Renal pelvis (tissue), 4 donors: Measurements from ENCODE around the gene PPP1CA. TPM values are rescaled to one million over a fixed set of nuclear protein-coding genes. Genes with fewer than 3 reads are reported as not detected.
"Not testable (repeated sequence)": the region's sequence is repeated elsewhere in the genome, so short reads cannot be mapped to it uniquely, and the experiment has no call there.

Source experiments
- DNase-seq: peaks from one replicate; pipeline ENCODE4 v3.0.0-alpha.2; 2013
- polyA plus RNA-seq, 3 donors: library from polyadenylated mRNA; unstranded; fragments of 120-200 nt; gene quantifications; one replicate each; pipeline ENCODE4 v1.2.1, GENCODE V29; 2013; ENCODE audit not compliant: insufficient read length in 3 of 3

The PPP1CA gene
- polyA plus RNA-seq, 3 donors: 161 to 179 (median 176) TPM

GRCh38 chr11:67407688-67408163 is 6.1 kb upstream of the PPP1CA start:
- DNase-seq: no peak

- no peak for DNase-seq
Measured at GRCh38 chr11:67406969-67407687, 5.5 kb upstream of the PPP1CA start.

- no peak for DNase-seq
Measured at GRCh38 chr11:67406420-67406968, 4.8 kb upstream of the PPP1CA start.

- DNase-seq: no peak
Measured at GRCh38 chr11:67405688-67406339, 4.2 kb upstream of the PPP1CA start.

- DNase-seq: no peak
Measured at GRCh38 chr11:67405196-67405567, 3.5 kb upstream of the PPP1CA start.

GRCh38 chr11:67404515-67405195 is 3.0 kb upstream of the PPP1CA start:
- no peak for DNase-seq

- DNase-seq: not testable (repeated sequence)
Measured at GRCh38 chr11:67403085-67403484, 1.4 kb upstream of the PPP1CA start.

- DNase-seq: not testable (repeated sequence)
Measured at GRCh38 chr11:67402192-67402839, 658 bp upstream of the PPP1CA start.

- no peak for DNase-seq
Measured at GRCh38 chr11:67400942-67401494, 640 bp downstream of the PPP1CA start.

GRCh38 chr11:67400251-67400941 is 1.3 kb downstream of the PPP1CA start:
- no peak for DNase-seq

- DNase-seq: no peak
Measured at GRCh38 chr11:67398661-67399563, 2.7 kb downstream of the PPP1CA start.

GRCh38 chr11:67397986-67398660 is 3.5 kb downstream of the PPP1CA start:
- no peak for DNase-seq

GRCh38 chr11:67397536-67397935 is 4.1 kb downstream of the PPP1CA start:
- no peak for DNase-seq

- no peak for DNase-seq
Measured at GRCh38 chr11:67396587-67397389, 4.9 kb downstream of the PPP1CA start.

- DNase-seq: no peak
Measured at GRCh38 chr11:67396259-67396581, 5.4 kb downstream of the PPP1CA start.

GRCh38 chr11:67395555-67396258 is 6.0 kb downstream of the PPP1CA start:
- no peak for DNase-seq

GRCh38 chr11:67393990-67394389 is 7.7 kb downstream of the PPP1CA start:
- DNase-seq: no peak

GRCh38 chr11:67393437-67393836 is 8.2 kb downstream of the PPP1CA start:
- no peak for DNase-seq
